GM03348 (cell line): ENCODE results near the gene AGPAT2.
"Not testable (repeated sequence)": the region's sequence is repeated elsewhere in the genome, so short reads cannot be mapped to it uniquely, and the experiment has no call there.

Source experiments
- DNase-seq: peaks from one replicate; pipeline ENCODE4 v3.0.0; 2012; ENCODE audit warnings: low spot score

Gene AGPAT2

GRCh38 chr9:136720251-136720897 is 33.1 kb upstream of the AGPAT2 start:
- DNase-seq, result no peak

GRCh38 chr9:136719195-136719880 is 32.1 kb upstream of the AGPAT2 start:
- DNase-seq, result no peak

GRCh38 chr9:136718345-136719194 is 31.3 kb upstream of the AGPAT2 start:
- no peak for DNase-seq

- no peak for DNase-seq
These were observed 30.1 kb upstream of the AGPAT2 start for GRCh38 chr9:136717399-136717798.

GRCh38 chr9:136714893-136715274 is 27.6 kb upstream of the AGPAT2 start:
- DNase-seq, result no peak

GRCh38 chr9:136714096-136714892 is 27.0 kb upstream of the AGPAT2 start:
- no peak for DNase-seq

- no peak for DNase-seq
These were observed 26.3 kb upstream of the AGPAT2 start for GRCh38 chr9:136713550-136713949.

- DNase-seq, result no peak
These were observed 25.7 kb upstream of the AGPAT2 start for GRCh38 chr9:136712690-136713544.

GRCh38 chr9:136711751-136712689 is 24.8 kb upstream of the AGPAT2 start, which contains the start of gene DIPK1B:
Gene DIPK1B (plus strand): TSS chr9:136712572. CDS start chr9:136712666, 94 bp downstream.
- DNase-seq, result no peak

- DNase-seq, result not testable (repeated sequence)
These were observed 24.0 kb upstream of the AGPAT2 start for GRCh38 chr9:136711219-136711648.

GRCh38 chr9:136710543-136710942 is 23.3 kb upstream of the AGPAT2 start:
- DNase-seq, result no peak

GRCh38 chr9:136709454-136710109 is 22.3 kb upstream of the AGPAT2 start:
- no peak for DNase-seq

GRCh38 chr9:136707849-136708517 is 20.7 kb upstream of the AGPAT2 start:
- DNase-seq, result no peak

- DNase-seq, result no peak
These were observed 19.8 kb upstream of the AGPAT2 start for GRCh38 chr9:136707011-136707410.

- no peak for DNase-seq
These were observed 18.3 kb upstream of the AGPAT2 start for GRCh38 chr9:136705564-136705963.

- DNase-seq, result not testable (repeated sequence)
These were observed 17.5 kb upstream of the AGPAT2 start for GRCh38 chr9:136704741-136705140.

- DNase-seq, result no peak
These were observed 16.1 kb upstream of the AGPAT2 start for GRCh38 chr9:136703276-136703860.

- no peak for DNase-seq
These were observed 14.4 kb upstream of the AGPAT2 start for GRCh38 chr9:136701668-136702053.
